ENCODE data around the gene IRS1. TPM values are rescaled to one million over a fixed set of nuclear protein-coding genes. Genes with fewer than 3 reads are reported as not detected.

IRS1 gene
- total and polyA plus RNA-seq, 2 of the 4 experiments (the other 2 are of a cell fraction), result 21.1 to 37.1 TPM

DNA sequence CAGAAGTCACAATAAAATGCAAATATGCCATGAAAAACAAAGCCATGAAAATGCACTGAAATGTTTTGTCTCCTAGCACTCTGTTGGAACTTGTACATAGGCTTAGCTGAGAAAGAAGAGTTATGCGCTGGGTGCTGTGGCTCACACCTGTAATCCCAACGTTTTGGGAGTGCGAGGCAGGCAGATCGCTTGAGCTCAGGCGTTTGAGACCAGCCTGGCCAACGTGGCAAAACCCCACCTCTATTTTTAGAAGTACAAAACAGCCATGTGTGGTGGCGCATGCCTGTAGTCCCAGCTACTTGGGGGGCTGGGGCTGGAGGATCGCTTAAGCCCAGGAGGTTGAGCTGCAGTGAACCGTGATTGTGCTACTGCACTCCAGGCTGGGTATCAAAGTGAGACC lies 39.9 kb downstream of the IRS1 start:
- DNase-seq, result no peak
- Histone ChIP-seq H3K18ac (ENCODE audit: low read depth, low read length) (peak overlapping the region; percentile 87), H3K9ac (ENCODE audit: low read depth, low read length) (no peak overlapping the region), H3K4ac (ENCODE audit: low read depth, low read length) (peak overlapping the region; percentile 59), H3K9me3 (ENCODE audit: control insufficient read depth, insufficient read depth, low read length) (no peaks in the 10 kb centered on the region), H3K79me1 (ENCODE audit: low read depth in 1 of 2, low read length in 2 of 2) (peaks cover 15 to 60% of the 10 kb centered on the region in 2 experiments), H3K27me3 (ENCODE audit: control insufficient read depth, insufficient read depth, low read length) (no peaks in the 10 kb centered on the region), H3K4me2 (ENCODE audit: low read depth, low read length) (peak overlapping the region; percentile 50), H3K56ac (ENCODE audit: extremely low read depth, insufficient read depth, low read length) (no peak overlapping the region), H2BK5ac (ENCODE audit: low read depth, low read length, poor library complexity, severe bottlenecking) (peak overlapping the region; percentile 95), H3K4me3 (ENCODE audit: insufficient read depth, low read depth, low read length) (no peak overlapping the region), H2AK5ac (ENCODE audit: low read depth, low read length) (peak overlapping the region; percentile 66), H2BK15ac (ENCODE audit: low read depth, low read length) (peak overlapping the region; percentile 47; the same call in 1 of the 3 replicates), H4K5ac (ENCODE audit: low read depth, low read length) (peak overlapping the region; percentile 86), H3K36me3 (ENCODE audit: control insufficient read depth, insufficient read depth, low read length) (peaks cover 15% of the 10 kb centered on the region), H2BK20ac (ENCODE audit: low read depth, low read length) (peak overlapping the region; percentile 75; the same call in 1 of the 2 replicates), H3K14ac (replicated peaks; ENCODE audit: low read depth, low read length) (peak overlapping the region; percentile 58; the same call in 1 of the 2 replicates), H4K91ac (ENCODE audit: insufficient read depth, low read depth, low read length) (peak overlapping the region; percentile 61; the same call in 1 of the 2 replicates), H4K8ac (ENCODE audit: low read depth in 2 of 2, low read length in 2 of 2) (peak overlapping the region; percentile 52 to 73; a peak in 3 of 4 replicates), H4K20me1 (ENCODE audit: insufficient read depth, low read length) (peaks cover 41% of the 10 kb centered on the region; the same call in 1 of the 2 replicates), H3K27ac (ENCODE audit: insufficient read depth, low read length) (peak overlapping the region; percentile 77), H2AK9ac (replicated peaks; ENCODE audit: low read depth, low read length, poor library complexity) (no peak overlapping the region), H3K9me1 (ENCODE audit: insufficient read depth, low read length) (peaks cover 6% of the 10 kb centered on the region), H2BK120ac (ENCODE audit: low read depth, low read length) (peak overlapping the region; percentile 36), H3K4me1 (ENCODE audit: control insufficient read depth, insufficient read depth, low read length) (peaks cover 28% of the 10 kb centered on the region), H2AFZ (replicated peaks; ENCODE audit: low read length, poor library complexity) (no peak overlapping the region), H3K23ac (ENCODE audit: low read depth, low read length) (peak overlapping the region; percentile 36)
- CTCF ChIA-PET, result interaction anchor here (0.5 kb wide), 1 partner anchor 17 kb away, joined by 7 read pairs; no protein-coding TSS in a partner anchor
- intact Hi-C loops (cut with micrococcal nuclease), result loop anchor here (5.0 kb wide), 1 partner anchor 33 kb away; no protein-coding TSS in a partner anchor
- TF ChIP-seq MAFK (IDR thresholded peaks at IDR 0.05; ENCODE audit: low read depth, low read length) (no peak), CHD1 (IDR thresholded peaks at IDR 0.05; ENCODE audit: low read depth, low read length) (no peak), RAD21 (IDR thresholded peaks at IDR 0.05; ENCODE audit: low read length) (no peak), CTCF (conservative IDR thresholded peaks at IDR 0.05; ENCODE audit: low read depth, low read length) (no peak), RCOR1 (IDR thresholded peaks at IDR 0.05; ENCODE audit: insufficient replicate concordance, low read length) (no peak), NFE2L2 (IDR thresholded peaks at IDR 0.05; ENCODE audit: low read depth, low read length) (no peak), POLR2A (IDR thresholded peaks at IDR 0.05; ENCODE audit: low read depth, low read length) (no peak), MAZ (IDR thresholded peaks at IDR 0.05; ENCODE audit: borderline replicate concordance, low read depth, low read length) (no peak), FOS (IDR thresholded peaks at IDR 0.05; ENCODE audit: low read depth, low read length) (no peak), MXI1 (IDR thresholded peaks at IDR 0.05; ENCODE audit: borderline replicate concordance, low read depth, low read length) (no peak), RFX5 (IDR thresholded peaks at IDR 0.05; ENCODE audit: low read depth, low read length) (no peak), BHLHE40 (IDR thresholded peaks at IDR 0.05; ENCODE audit: low read depth, low read length) (no peak), ELK1 (IDR thresholded peaks at IDR 0.05; ENCODE audit: borderline replicate concordance, low read depth, low read length) (no peak), SMC3 (IDR thresholded peaks at IDR 0.05; ENCODE audit: low read depth, low read length) (no peak), CEBPB (IDR thresholded peaks at IDR 0.05; ENCODE audit: low read depth, low read length) (no peak)
- TF ChIP-seq, protein P1, sequence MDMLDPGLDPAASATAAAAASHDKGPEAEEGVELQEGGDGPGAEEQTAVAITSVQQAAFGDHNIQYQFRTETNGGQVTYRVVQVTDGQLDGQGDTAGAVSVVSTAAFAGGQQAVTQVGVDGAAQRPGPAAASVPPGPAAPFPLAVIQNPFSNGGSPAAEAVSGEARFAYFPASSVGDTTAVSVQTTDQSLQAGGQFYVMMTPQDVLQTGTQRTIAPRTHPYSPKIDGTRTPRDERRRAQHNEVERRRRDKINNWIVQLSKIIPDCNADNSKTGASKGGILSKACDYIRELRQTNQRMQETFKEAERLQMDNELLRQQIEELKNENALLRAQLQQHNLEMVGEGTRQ (IDR thresholded peaks at IDR 0.05; ENCODE audit: low read depth, low read length), result no peak
- ATAC-seq (ENCODE audit: low read depth), result no peak
- POLR2A ChIA-PET (ENCODE audit: unreplicated experiment), result interaction anchor here (0.6 kb wide), 1 partner anchor 40 kb away, joined by 8 read pairs; the partner anchor contains the start of gene IRS1
- in situ Hi-C loops (cut with MboI; ENCODE audit: low sequenced_read_pairs), result no loop called here
- dilution Hi-C loops (cut with HindIII; ENCODE audit: low sequenced_read_pairs, unreplicated experiment), result no loop called here
- BruUV-seq (replicated peaks), result no TSS peak
- WGBS, 2 experiments (ENCODE audit: extremely low coverage in 2 of 2, insufficient read length in 1 of 2), result 100% methylated on average over 1 of the region's 9 CpGs; no CpG with 5 or more reads in 1 of the 2 experiments

Data from IMR-90 (cell line).